GM04503 (cell line): Measurements from ENCODE around the gene MTTP.

ENCODE experiments used
- DNase-seq: peaks from one replicate; pipeline ENCODE4 v3.0.0-alpha.2; 2012; ENCODE audit warnings: low read depth

The MTTP gene

DNA sequence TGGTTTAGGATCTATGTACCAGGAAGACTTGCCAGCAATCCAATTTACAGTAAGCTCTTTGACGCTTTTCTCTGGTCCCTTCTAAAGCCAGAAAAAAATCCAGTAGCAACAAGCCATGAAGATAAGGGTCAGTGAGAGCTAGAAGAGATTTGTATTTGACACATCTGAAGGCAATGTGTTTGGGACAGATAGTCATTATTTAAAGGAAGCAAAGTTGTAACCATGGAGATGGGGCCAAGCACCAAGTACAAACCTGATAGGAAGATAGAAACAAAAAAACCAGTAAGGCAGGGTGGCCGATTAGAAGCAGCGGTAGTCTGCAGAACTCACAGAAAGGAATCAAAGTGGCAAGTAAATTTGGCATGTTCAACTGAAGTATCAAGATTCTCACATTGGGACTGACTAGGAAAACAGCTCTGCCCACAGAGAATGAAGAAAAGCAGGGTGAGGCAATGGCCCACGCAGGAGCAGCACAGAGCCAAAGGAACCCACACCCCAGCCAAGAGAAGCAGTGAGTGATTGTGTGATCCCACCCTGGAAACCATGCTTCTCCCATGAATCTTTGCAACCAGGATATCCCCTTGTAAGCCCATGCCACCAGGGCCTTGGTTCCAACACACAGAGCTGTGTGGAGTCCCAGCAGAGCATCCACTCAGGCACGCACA lies 95.9 kb downstream of the MTTP start:
- DNase-seq: no peak
